Stimulated activated CD4-positive, alpha-beta T cell treated with anti-CD3 and anti-CD28 coated beads, Interleukin-12 subunit alpha, Interleukin-12 subunit beta, amount 100 ng/mL, for 48 hours (primary cell): ENCODE measurements around the gene ARFIP1.

Experiments used
- DNase-seq, 3 donors: peaks; one replicate each; pipeline ENCODE4 v3.0.0-alpha.2; 2020; ENCODE audit warnings: low read depth in 2 of 3, low spot score in 1 of 3

Gene ARFIP1

GRCh38 chr4:152960082-152960481 lies 180.3 kb downstream of the ARFIP1 start:
- DNase-seq = no peak

GRCh38 chr4:152961014-152961772 lies 181.4 kb downstream of the ARFIP1 start:
- no peak for DNase-seq

GRCh38 chr4:152961773-152962115 lies 182.0 kb downstream of the ARFIP1 start:
- no peak for DNase-seq
